GM21529 (cell line): ENCODE measurements around the gene STK35.

Experiments used
- ATAC-seq: cut with Tn5 transposase; IDR thresholded peaks from one replicate; pipeline ENCODE4 v1.9.1; 2021; ENCODE audit not compliant: unreplicated experiment

STK35 gene

GRCh38 chr20:2101057-2101864 lies at the start of gene STK35:
Gene STK35 (plus strand): TSS chr20:2101827. CDS start chr20:2101882, 55 bp downstream.
- peak; percentile 43 for ATAC-seq

GRCh38 chr20:2051946-2052345 lies 49.7 kb upstream of the STK35 start:
- ATAC-seq, result no peak

GRCh38 chr20:2052741-2053140 lies 48.9 kb upstream of the STK35 start:
- ATAC-seq, result no peak

GRCh38 chr20:2053615-2054014 lies 48.0 kb upstream of the STK35 start:
- no peak for ATAC-seq

GRCh38 chr20:2054911-2055310 lies 46.7 kb upstream of the STK35 start:
- no peak for ATAC-seq

GRCh38 chr20:2059411-2059810 lies 42.2 kb upstream of the STK35 start:
- ATAC-seq, result no peak

GRCh38 chr20:2065099-2065498 lies 36.5 kb upstream of the STK35 start:
- ATAC-seq, result no peak

GRCh38 chr20:2066461-2067122 lies 35.0 kb upstream of the STK35 start:
- no peak for ATAC-seq

GRCh38 chr20:2080532-2081224 lies 20.9 kb upstream of the STK35 start:
- ATAC-seq, result no peak

- ATAC-seq, result no peak
Measured at GRCh38 chr20:2084703-2085102, 16.9 kb upstream of the STK35 start.

- no peak for ATAC-seq
Measured at GRCh38 chr20:2086177-2086979, 15.2 kb upstream of the STK35 start.

GRCh38 chr20:2086980-2087377 lies 14.6 kb upstream of the STK35 start:
- ATAC-seq, result no peak

- no peak for ATAC-seq
Measured at GRCh38 chr20:2088891-2089290, 12.7 kb upstream of the STK35 start.

- ATAC-seq, result no peak
Measured at GRCh38 chr20:2089447-2089846, 12.2 kb upstream of the STK35 start.

GRCh38 chr20:2093159-2093781 lies 8.4 kb upstream of the STK35 start:
- no peak for ATAC-seq

- ATAC-seq, result no peak
Measured at GRCh38 chr20:2093883-2094282, 7.7 kb upstream of the STK35 start.

- peak; percentile 73 for ATAC-seq
Measured at GRCh38 chr20:2101865-2102584, 398 bp downstream of the STK35 start.

GRCh38 chr20:2102585-2103460 lies 1.2 kb downstream of the STK35 start:
- peak; percentile 60 for ATAC-seq
